ENCODE data around the gene CEL.

DNA sequence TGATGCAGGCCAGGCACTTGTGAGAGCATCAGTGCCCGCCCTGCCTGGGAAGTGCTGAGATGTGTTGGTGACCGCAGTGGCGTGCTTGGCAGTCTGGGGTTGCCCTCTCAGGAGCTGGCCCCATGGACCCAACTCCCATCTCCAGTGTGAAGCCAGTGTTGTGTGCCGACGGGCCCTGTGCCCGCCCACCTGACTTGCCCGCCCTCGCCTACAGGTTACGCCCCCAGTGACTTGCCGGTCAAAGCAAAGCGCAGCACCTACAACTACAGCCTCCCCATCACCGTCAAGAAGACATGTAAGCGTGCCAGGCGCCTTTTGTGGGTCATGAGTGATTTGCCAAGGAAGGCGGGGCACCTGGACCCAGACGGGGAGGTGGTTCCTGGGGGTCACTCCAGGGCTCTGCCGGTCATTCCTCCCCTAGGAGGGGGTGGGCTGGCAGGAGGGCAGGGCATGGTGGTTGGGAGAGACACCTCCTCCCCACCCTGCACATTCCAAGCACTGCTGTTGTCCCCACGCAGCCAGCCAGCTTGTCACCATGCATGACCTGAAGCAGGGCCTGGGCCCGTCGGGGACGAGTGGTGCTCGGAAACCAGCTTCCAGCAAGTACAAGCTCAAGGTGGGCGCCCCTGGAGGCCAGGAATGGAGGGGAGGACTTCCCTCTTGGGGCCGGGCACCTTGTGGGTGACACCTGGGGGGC is 7.4 kb upstream of the CEL start:
- TF ChIP-seq, protein P1, sequence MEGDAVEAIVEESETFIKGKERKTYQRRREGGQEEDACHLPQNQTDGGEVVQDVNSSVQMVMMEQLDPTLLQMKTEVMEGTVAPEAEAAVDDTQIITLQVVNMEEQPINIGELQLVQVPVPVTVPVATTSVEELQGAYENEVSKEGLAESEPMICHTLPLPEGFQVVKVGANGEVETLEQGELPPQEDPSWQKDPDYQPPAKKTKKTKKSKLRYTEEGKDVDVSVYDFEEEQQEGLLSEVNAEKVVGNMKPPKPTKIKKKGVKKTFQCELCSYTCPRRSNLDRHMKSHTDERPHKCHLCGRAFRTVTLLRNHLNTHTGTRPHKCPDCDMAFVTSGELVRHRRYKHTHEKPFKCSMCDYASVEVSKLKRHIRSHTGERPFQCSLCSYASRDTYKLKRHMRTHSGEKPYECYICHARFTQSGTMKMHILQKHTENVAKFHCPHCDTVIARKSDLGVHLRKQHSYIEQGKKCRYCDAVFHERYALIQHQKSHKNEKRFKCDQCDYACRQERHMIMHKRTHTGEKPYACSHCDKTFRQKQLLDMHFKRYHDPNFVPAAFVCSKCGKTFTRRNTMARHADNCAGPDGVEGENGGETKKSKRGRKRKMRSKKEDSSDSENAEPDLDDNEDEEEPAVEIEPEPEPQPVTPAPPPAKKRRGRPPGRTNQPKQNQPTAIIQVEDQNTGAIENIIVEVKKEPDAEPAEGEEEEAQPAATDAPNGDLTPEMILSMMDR (IDR thresholded peaks at IDR 0.05), result no peak
- no peak for TF ChIP-seq POLR2A (IDR thresholded peaks at IDR 0.05)
